ENCODE data around the gene SRSF6.
"Not testable (repeated sequence)": the region's sequence is repeated elsewhere in the genome, so short reads cannot be mapped to it uniquely, and the experiment has no call there.

SRSF6 gene

GRCh38 chr20:43450841-43451799 lies 6.6 kb upstream of the SRSF6 start:
- DNase-seq: no peak

- no peak for DNase-seq
Measured at GRCh38 chr20:43452404-43453126, 5.1 kb upstream of the SRSF6 start.

- not testable (repeated sequence) for DNase-seq
Measured at GRCh38 chr20:43456252-43456651, 1.4 kb upstream of the SRSF6 start.

- peak; percentile 90 for DNase-seq
Measured at GRCh38 chr20:43456809-43457639, 672 bp upstream of the SRSF6 start.

DNA sequence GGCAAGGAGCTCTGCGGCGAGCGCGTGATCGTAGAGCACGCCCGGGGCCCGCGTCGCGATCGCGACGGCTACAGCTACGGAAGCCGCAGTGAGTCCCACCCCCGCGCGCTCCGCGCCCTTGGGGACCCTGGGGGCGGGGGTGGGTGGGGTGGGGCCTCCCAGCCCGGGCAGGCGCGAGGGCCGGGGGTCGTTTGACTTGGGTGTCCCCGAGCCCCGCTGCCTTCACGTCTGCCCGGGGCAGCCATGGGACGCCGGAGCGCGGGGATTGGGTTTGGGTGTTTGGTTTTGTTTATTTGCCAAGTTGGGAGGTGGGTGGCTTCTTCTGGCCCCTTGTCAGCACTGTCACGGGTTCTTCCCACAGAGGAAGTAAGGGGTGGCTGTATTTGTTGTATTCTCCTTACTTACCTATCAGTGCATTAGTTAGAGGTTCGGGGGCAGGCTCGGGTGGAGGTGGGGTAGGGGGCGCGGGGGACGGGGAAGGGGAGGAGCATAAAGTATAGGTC lies 777 bp downstream of the SRSF6 start:
- DNase-seq: no peak

DNA sequence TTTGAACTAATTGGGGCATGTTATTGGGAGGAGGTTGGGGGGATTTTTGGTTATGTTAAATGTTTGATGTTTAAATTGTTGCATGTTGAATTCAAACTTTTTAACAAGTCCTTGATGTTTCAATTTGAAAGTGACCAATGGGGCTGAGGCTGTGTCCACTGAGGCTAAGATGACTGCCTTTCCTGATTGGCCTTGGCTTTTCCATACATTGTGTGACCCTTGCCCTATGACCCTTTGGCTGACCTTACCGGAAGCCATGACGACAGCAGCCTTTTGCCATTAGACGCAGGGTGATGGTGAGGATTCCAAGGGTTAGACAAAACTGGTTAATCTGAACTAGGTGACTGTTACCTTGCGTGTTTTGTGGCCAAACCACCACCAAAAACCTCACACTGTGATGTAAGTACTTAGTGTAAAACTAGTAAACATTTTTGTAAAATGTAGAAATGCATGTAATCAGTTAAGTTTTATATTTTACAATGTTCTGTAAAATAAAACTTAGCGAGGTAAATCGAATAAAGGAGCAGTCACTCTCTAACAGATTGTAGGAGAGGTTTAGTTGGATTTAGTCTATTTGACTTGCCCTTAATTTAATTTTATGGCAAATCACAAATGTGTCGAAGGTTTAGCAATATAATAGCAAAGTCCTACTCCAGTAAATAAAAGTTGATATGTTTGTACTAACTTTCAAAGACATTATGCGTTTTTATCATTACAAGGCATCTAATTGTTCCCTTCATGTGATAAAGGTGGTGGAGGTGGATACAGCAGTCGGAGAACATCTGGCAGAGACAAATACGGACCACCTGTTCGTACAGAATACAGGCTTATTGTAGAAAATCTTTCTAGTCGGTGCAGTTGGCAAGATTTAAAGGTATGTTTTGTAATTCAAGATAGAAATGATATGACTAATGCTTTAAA lies 1.6 kb downstream of the SRSF6 start:
- no peak for DNase-seq

DNA sequence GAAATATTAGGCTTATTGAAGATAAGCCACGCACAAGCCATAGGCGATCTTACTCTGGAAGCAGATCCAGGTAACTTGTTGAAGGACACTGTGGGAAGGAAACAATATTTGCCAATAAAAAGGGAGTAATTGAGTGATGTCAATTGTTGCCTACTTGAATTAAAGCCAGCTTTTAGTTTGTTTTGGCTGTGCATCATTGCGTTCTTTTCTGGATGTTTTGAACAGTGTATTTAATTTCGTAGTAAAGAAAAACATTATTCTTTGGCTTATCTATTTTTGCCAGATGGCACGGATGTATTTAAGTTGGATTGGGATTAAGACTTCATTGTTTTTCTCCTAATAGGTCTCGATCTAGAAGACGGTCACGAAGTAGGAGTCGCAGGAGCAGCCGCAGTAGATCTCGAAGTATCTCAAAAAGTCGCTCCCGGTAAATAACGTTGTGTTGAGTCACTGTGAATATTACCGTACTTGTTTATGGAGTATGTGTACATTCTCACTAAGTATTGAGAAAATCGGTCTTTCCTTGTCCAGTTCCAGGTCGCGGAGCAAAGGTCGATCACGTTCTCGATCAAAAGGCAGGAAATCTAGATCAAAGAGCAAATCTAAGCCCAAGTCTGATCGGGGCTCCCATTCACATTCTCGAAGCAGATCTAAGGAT lies 2.6 kb downstream of the SRSF6 start:
- DNase-seq: no peak

GRCh38 chr20:43460830-43461200 lies 3.1 kb downstream of the SRSF6 start:
- DNase-seq: no peak

- DNase-seq: no peak
Measured at GRCh38 chr20:43461894-43462659, 4.4 kb downstream of the SRSF6 start.

- no peak for DNase-seq
Measured at GRCh38 chr20:43462660-43463526, 5.2 kb downstream of the SRSF6 start.

DNA sequence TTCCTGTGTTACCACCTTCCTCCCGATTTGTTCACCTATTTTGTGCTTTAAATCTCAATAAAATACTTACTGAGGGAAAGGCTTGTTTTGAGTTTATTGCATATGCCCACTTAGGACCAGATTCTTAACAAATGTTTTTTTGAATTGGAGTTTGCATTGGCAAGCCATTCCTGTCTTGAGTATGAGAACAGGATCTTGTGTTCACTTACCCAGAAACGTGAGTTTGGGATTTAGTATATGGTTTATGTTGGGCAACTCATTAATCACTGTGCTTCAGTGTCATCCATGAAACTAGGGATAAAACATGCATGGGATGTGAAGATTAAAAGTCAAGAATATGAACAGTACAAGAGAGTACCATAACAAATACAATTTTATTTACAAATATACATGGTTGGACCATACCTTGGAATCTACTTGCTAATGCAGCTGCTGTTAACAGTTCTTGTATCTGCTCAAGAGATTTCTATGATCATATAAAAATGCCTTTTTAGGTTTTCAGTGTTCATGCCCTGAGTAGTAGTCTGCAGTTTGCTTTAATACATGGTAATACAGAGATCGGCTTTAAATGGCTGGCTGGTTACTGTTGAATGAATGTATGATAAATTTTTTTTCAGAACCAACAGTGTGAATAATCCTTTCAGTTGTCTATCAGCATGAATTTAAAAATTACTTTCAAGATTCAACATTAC lies 6.0 kb downstream of the SRSF6 start:
- DNase-seq: no peak

DNA sequence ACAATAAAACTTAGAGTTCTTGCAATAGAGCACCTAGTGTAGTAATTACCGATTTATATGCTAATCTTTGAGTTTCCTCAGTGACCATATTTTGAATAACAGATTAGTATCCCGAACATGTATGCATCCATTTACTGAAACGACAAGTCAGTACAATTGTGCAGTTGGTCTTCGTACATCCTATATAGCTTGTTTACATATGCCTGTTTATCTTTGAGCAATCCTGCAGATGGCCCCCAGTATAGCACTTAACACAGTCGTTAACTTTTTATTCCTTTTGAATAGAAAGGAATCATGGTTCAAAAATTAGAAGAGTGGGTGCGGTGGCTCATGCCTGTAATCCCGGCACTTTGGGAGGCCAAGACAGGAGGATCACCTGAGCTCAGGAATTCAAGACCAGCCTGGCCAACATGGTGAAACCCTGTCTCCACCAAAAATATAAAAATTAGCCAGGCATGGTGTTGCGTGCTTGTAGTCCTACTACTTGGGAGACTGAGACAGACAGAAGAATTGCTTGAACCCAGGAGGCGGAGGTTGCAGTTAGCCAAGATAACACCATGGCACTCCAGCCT lies 6.6 kb downstream of the SRSF6 start:
- no peak for DNase-seq

GRCh38 chr20:43465625-43465943 lies 7.9 kb downstream of the SRSF6 start:
- no peak for DNase-seq

- DNase-seq: no peak
Measured at GRCh38 chr20:43467589-43467988, 9.9 kb downstream of the SRSF6 start.

- DNase-seq: no peak
Measured at GRCh38 chr20:43472671-43473380, 15.1 kb downstream of the SRSF6 start.

DNA sequence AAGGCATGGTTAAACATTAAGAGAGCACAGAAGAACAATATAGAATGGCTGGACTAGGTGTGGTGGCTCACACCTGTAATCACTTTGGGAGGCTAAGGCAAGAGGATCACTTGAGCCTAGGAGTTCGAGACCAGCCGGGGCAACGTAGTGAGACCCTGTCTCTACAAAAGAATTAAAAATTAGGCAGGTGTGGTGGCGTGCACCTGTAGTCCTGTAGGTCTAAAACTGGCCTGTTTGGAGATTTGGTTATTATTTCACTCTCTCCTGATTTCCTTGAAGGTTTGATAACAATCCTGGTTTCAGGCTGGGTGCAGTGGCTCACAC lies 15.6 kb downstream of the SRSF6 start:
- DNase-seq: no peak

GRCh38 chr20:43477193-43477592 lies 19.5 kb downstream of the SRSF6 start:
- DNase-seq: no peak

- DNase-seq: no peak
Measured at GRCh38 chr20:43477619-43478018, 19.9 kb downstream of the SRSF6 start.
